GM23248 (cell line): ENCODE data around the gene PTK6. TPM values are rescaled to one million over a fixed set of nuclear protein-coding genes. Genes with fewer than 3 reads are reported as not detected.

ENCODE experiments used
- DNase-seq: peaks from one replicate; pipeline ENCODE4 v3.0.0-alpha.2; 2015
- H2AFZ ChIP-seq: fragments of 200-600 bp; sonication (generic); 2 replicates; pipeline ENCODE4 v1.6.1; 2016; ENCODE audit warnings: antibody characterized with exemption
- H3F3A ChIP-seq: fragments of 200-600 bp; sonication (generic); 2 replicates; pipeline ENCODE4 v1.6.1; 2016; ENCODE audit warnings: mild to moderate bottlenecking, antibody characterized with exemption, mixed run types; ENCODE audit not compliant: insufficient read depth
- H3K27ac ChIP-seq: fragments of 200-600 bp; sonication (generic); 2 replicates; pipeline ENCODE4 v1.5.1; 2016; ENCODE audit warnings: mild to moderate bottlenecking
- H3K27me3 ChIP-seq: fragments of 200-600 bp; sonication (generic); replicated peaks from 2 replicates; pipeline ENCODE4 v1.6.1; 2016; ENCODE audit warnings: mild to moderate bottlenecking; ENCODE audit not compliant: insufficient read depth
- H3K36me3 ChIP-seq: fragments of 200-600 bp; sonication (generic); 2 replicates; pipeline ENCODE4 v1.6.1; 2016; ENCODE audit warnings: low read depth, mild to moderate bottlenecking
- H3K4me1 ChIP-seq: fragments of 200-600 bp; sonication (generic); 2 replicates; pipeline ENCODE4 v1.6.1; 2016; ENCODE audit warnings: mild to moderate bottlenecking; ENCODE audit not compliant: insufficient read depth
- H3K4me2 ChIP-seq: fragments of 200-600 bp; sonication (generic); one replicate; pipeline ENCODE4 v1.6.1; 2016; ENCODE audit warnings: mild to moderate bottlenecking; ENCODE audit not compliant: unreplicated experiment
- H3K4me3 ChIP-seq: fragments of 200-600 bp; sonication (generic); 2 replicates; pipeline ENCODE4 v1.5.1; 2016; ENCODE audit warnings: mild to moderate bottlenecking
- H3K79me2 ChIP-seq: fragments of 200-600 bp; sonication (generic); 2 replicates; pipeline ENCODE4 v1.6.1; 2016; ENCODE audit warnings: mild to moderate bottlenecking; ENCODE audit not compliant: insufficient read depth
- H3K9ac ChIP-seq: fragments of 200-600 bp; sonication (generic); 2 replicates; pipeline ENCODE4 v1.6.1; 2016; ENCODE audit warnings: mild to moderate bottlenecking
- H3K9me2 ChIP-seq: fragments of 200-600 bp; sonication (generic); 2 replicates; pipeline ENCODE4 v1.6.1; 2016; ENCODE audit warnings: mixed run types, mild to moderate bottlenecking, moderate library complexity; ENCODE audit not compliant: insufficient read depth
- H3K9me3 ChIP-seq: fragments of 200-600 bp; sonication (generic); one replicate; pipeline ENCODE4 v1.6.1; 2017; ENCODE audit warnings: low read depth
- H4K20me1 ChIP-seq: fragments of 200-600 bp; sonication (generic); 2 replicates; pipeline ENCODE4 v1.6.0; 2016; ENCODE audit not compliant: insufficient read depth
- EZH2 ChIP-seq: fragments of 200-600 bp; sonication (generic); IDR thresholded peaks from 2 replicates; pipeline ENCODE4 v1.6.1; 2018; ENCODE audit warnings: antibody characterized with exemption, mild to moderate bottlenecking; ENCODE audit not compliant: insufficient read depth, poor library complexity, severe bottlenecking
- EZH2phosphoT487 ChIP-seq: fragments of 200-600 bp; sonication (generic); IDR thresholded peaks from 2 replicates; pipeline ENCODE4 v1.6.1; 2018; ENCODE audit warnings: antibody characterized with exemption, moderate library complexity, mild to moderate bottlenecking, low read depth; ENCODE audit not compliant: insufficient read depth
- WGBS, 2 experiments: methylation state at CpG; one replicate each; pipeline ENCODE4 v1.1.6; 2015 to 2017; ENCODE audit warnings: low lambda C conversion rate in 2 of 2, low coverage in 1 of 2; ENCODE audit errors: missing lambda C conversion rate in 2 of 2; 5-methylcytosine and 5-hydroxymethylcytosine counted together
- in situ Hi-C: fragments of 300-500 bp; cut with MboI; formaldehyde crosslinking; loops from 2 replicates; pipeline ENCODE4 v1.15.0; 2020
- polyA plus RNA-seq: library from polyadenylated mRNA; unstranded; fragments of >200 nt; fragmentation: Nextera tagmentation; extraction: Ambion mirVana; gene quantifications from 2 replicates; pipeline ENCODE4 v1.2.1, GENCODE V29; 2016
- total RNA-seq: library from RNA; depleted of rRNA; stranded (reverse); fragments of >200 nt; shearing (Covaris generic); gene quantifications from 2 replicates; pipeline ENCODE4 v1.2.3, GENCODE V29; 2014

PTK6 gene
- total and polyA plus RNA-seq, 2 experiments from 2014 or later = not detected

GRCh38 chr20:63568986-63569949, 32.1 kb upstream of the PTK6 start:
- Histone ChIP-seq H3K4me3 (no peak overlapping the region), H3K4me2 (no peak overlapping the region), H3K4me1 (no peaks in the 10 kb centered on the region), H4K20me1 (no peaks in the 10 kb centered on the region), H3K36me3 (no peaks in the 10 kb centered on the region), H2AFZ (no peak overlapping the region), H3K9ac (no peak overlapping the region), H3K9me2 (no peaks in the 10 kb centered on the region), H3K27ac (no peak overlapping the region), H3K27me3 (no peaks in the 10 kb centered on the region), H3K9me3 (no peaks in the 10 kb centered on the region), H3K79me2 (0 out of 2 replicates have a peak, but pooled peaks cover 8% of the 10 kb centered on the region), H3F3A (no peaks in the 10 kb centered on the region)
- DNase-seq = no peak
- no peak for TF ChIP-seq EZH2phosphoT487
- no peak for TF ChIP-seq EZH2
- in situ Hi-C loops = no loop called here
- 84 to 85% methylated on average over 31 to 46 of the region's 46 CpGs for WGBS, 2 experiments

GRCh38 chr20:63568170-63568981, 31.2 kb upstream of the PTK6 start:
- no peaks in the 10 kb centered on the region for H3K27me3 ChIP-seq
- no peak overlapping the region for H3K9ac ChIP-seq
- no peak overlapping the region for H2AFZ ChIP-seq
- H3K9me3 ChIP-seq = no peaks in the 10 kb centered on the region
- 94 to 96% methylated on average over 39 to 43 of the region's 43 CpGs for WGBS, 2 experiments
- H3K4me1 ChIP-seq = no peaks in the 10 kb centered on the region
- no peak for DNase-seq
- no peak overlapping the region for H3K27ac ChIP-seq
- no peaks in the 10 kb centered on the region for H3K9me2 ChIP-seq
- no peaks in the 10 kb centered on the region for H3F3A ChIP-seq
- in situ Hi-C loops = no loop called here
- no peak for TF ChIP-seq EZH2
- no peak for TF ChIP-seq EZH2phosphoT487
- no peaks in the 10 kb centered on the region for H4K20me1 ChIP-seq
- no peak overlapping the region for H3K4me3 ChIP-seq
- no peaks in the 10 kb centered on the region for H3K36me3 ChIP-seq
- H3K79me2 ChIP-seq = 0 out of 2 replicates have a peak, but pooled peaks cover 5% of the 10 kb centered on the region
- H3K4me2 ChIP-seq = no peak overlapping the region

- in situ Hi-C loops = no loop called here
- 93 to 96% methylated on average over 32 to 37 of the region's 37 CpGs for WGBS, 2 experiments
- Histone ChIP-seq H3F3A (no peaks in the 10 kb centered on the region), H3K4me1 (no peaks in the 10 kb centered on the region), H3K36me3 (no peaks in the 10 kb centered on the region), H3K79me2 (no peaks in the 10 kb centered on the region), H2AFZ (no peak overlapping the region), H4K20me1 (no peaks in the 10 kb centered on the region), H3K27me3 (no peaks in the 10 kb centered on the region), H3K9me2 (no peaks in the 10 kb centered on the region), H3K4me3 (no peak overlapping the region), H3K27ac (no peak overlapping the region), H3K9me3 (no peaks in the 10 kb centered on the region), H3K4me2 (no peak overlapping the region), H3K9ac (no peak overlapping the region)
- TF ChIP-seq EZH2 = no peak
- TF ChIP-seq EZH2phosphoT487 = no peak
- no peak for DNase-seq
These were observed 30.4 kb upstream of the PTK6 start for GRCh38 chr20:63567386-63568169.

GRCh38 chr20:63567136-63567385, 29.9 kb upstream of the PTK6 start:
- H3K36me3 ChIP-seq = no peaks in the 10 kb centered on the region
- in situ Hi-C loops = no loop called here
- H3K27me3 ChIP-seq = no peaks in the 10 kb centered on the region

More at GRCh38 chr20:63567136-63567385, 29.9 kb upstream of the PTK6 start:
- no peak for TF ChIP-seq EZH2phosphoT487
- TF ChIP-seq EZH2 = no peak
- DNase-seq = no peak
- 95% methylated on average over 8 to 22 of the region's 22 CpGs for WGBS, 2 experiments
- H3K27ac ChIP-seq = no peak overlapping the region
- H2AFZ ChIP-seq = no peak overlapping the region
- no peaks in the 10 kb centered on the region for H3K4me1 ChIP-seq
- no peak overlapping the region for H3K4me2 ChIP-seq
- H4K20me1 ChIP-seq = no peaks in the 10 kb centered on the region
- no peak overlapping the region for H3K4me3 ChIP-seq
- H3F3A ChIP-seq = no peaks in the 10 kb centered on the region
- no peak overlapping the region for H3K9ac ChIP-seq
- H3K79me2 ChIP-seq = no peaks in the 10 kb centered on the region
- no peaks in the 10 kb centered on the region for H3K9me2 ChIP-seq
- no peaks in the 10 kb centered on the region for H3K9me3 ChIP-seq
